ENCODE data around the gene IL21R. TPM values are rescaled to one million over a fixed set of nuclear protein-coding genes. Genes with fewer than 3 reads are reported as not detected.

The IL21R gene
- total and polyA plus RNA-seq, 10 of the 15 experiments (the other 5 are each of a cell fraction or from before 2014, with no cell fraction given): 5.3 to 138 (median 82.5) TPM

DNA sequence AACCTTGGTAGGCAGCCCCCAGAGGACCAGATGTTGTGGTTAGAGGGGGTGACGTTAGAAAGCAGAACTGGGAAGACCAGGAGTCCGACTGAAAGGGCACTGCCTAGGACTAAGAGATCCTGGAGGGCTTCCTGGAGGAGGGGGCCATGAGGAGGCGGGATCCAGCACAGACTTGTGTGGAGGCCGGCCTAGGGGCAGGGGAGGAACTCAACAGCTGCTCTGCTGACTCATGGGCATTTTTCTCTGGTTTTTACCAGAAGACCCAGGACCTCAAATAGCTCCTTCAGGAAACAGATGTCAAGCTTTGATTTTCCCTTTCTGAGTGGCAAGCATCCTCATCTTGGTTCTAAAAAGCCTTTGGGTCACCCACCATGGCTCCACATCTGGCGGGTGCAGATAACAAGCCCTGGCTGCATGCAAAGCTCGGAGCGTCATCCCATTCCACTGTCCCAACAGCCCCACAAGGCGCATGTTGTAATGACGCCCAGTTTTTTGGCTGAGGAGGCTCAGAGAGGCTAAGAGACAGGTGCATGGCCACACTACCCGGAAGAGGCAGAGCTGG is 29.0 kb downstream of the IL21R start (continued):
- TF ChIP-seq CEBPZ (IDR thresholded peaks at IDR 0.05; ENCODE audit: low read depth, low read length) (no peak), ZBTB11 (CRISPR knock-in tag; IDR thresholded peaks at IDR 0.05) (no peak), STAT3 (IDR thresholded peaks at IDR 0.05; ENCODE audit: low read depth, low read length) (no peak), E2F8 (IDR thresholded peaks at IDR 0.05; ENCODE audit: low read depth, partially characterized antibody) (no peak), RBBP5 (conservative IDR thresholded peaks at IDR 0.05) (no peak), KAT2A (conservative IDR thresholded peaks at IDR 0.05; ENCODE audit: control insufficient read depth, low read depth, low read length) (no peak), NFYA (IDR thresholded peaks at IDR 0.05; ENCODE audit: borderline replicate concordance, low read depth, low read length) (no peak), YY1 (IDR thresholded peaks at IDR 0.05; ENCODE audit: low read depth, low read length) (no peak; the same call in 1 of the 2 replicates), MYB (IDR thresholded peaks at IDR 0.05; ENCODE audit: borderline replicate concordance, low read depth, low read length) (no peak), STAT1 (conservative IDR thresholded peaks at IDR 0.05) (no peak), LARP7 (IDR thresholded peaks at IDR 0.05) (no peak), ZBED1 (IDR thresholded peaks at IDR 0.05; ENCODE audit: borderline replicate concordance) (no peak), ZSCAN29 (IDR thresholded peaks at IDR 0.05) (no peak), SUZ12 (IDR thresholded peaks at IDR 0.05; ENCODE audit: unreplicated experiment) (no peak)
- TF ChIP-seq, protein P1, sequence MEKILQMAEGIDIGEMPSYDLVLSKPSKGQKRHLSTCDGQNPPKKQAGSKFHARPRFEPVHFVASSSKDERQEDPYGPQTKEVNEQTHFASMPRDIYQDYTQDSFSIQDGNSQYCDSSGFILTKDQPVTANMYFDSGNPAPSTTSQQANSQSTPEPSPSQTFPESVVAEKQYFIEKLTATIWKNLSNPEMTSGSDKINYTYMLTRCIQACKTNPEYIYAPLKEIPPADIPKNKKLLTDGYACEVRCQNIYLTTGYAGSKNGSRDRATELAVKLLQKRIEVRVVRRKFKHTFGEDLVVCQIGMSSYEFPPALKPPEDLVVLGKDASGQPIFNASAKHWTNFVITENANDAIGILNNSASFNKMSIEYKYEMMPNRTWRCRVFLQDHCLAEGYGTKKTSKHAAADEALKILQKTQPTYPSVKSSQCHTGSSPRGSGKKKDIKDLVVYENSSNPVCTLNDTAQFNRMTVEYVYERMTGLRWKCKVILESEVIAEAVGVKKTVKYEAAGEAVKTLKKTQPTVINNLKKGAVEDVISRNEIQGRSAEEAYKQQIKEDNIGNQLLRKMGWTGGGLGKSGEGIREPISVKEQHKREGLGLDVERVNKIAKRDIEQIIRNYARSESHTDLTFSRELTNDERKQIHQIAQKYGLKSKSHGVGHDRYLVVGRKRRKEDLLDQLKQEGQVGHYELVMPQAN (conservative IDR thresholded peaks at IDR 0.05): no peak
